ENCODE measurements around the gene CFAP45. TPM values are rescaled to one million over a fixed set of nuclear protein-coding genes. Genes with fewer than 3 reads are reported as not detected.

The CFAP45 gene
- total RNA-seq, 1 donor from 2014 or later = 0.74 TPM

- H3K4me1 Mint-ChIP-seq (ENCODE audit: low read depth) = peaks cover 2% of the 10 kb centered on the region
- no peak overlapping the region for H3K4me3 Mint-ChIP-seq (ENCODE audit: low read depth)
- TF ChIP-seq, protein P1, sequence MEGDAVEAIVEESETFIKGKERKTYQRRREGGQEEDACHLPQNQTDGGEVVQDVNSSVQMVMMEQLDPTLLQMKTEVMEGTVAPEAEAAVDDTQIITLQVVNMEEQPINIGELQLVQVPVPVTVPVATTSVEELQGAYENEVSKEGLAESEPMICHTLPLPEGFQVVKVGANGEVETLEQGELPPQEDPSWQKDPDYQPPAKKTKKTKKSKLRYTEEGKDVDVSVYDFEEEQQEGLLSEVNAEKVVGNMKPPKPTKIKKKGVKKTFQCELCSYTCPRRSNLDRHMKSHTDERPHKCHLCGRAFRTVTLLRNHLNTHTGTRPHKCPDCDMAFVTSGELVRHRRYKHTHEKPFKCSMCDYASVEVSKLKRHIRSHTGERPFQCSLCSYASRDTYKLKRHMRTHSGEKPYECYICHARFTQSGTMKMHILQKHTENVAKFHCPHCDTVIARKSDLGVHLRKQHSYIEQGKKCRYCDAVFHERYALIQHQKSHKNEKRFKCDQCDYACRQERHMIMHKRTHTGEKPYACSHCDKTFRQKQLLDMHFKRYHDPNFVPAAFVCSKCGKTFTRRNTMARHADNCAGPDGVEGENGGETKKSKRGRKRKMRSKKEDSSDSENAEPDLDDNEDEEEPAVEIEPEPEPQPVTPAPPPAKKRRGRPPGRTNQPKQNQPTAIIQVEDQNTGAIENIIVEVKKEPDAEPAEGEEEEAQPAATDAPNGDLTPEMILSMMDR (IDR thresholded peaks at IDR 0.05; ENCODE audit: unreplicated experiment) = no peak
- H3K27ac Mint-ChIP-seq = no peak overlapping the region
- H3K9me3 Mint-ChIP-seq (ENCODE audit: low read depth) = no peaks in the 10 kb centered on the region
- no peaks in the 10 kb centered on the region for H3K36me3 Mint-ChIP-seq (ENCODE audit: insufficient read depth)
- no peak for DNase-seq (ENCODE audit: low spot score, unreplicated experiment)
- peaks cover 83% of the 10 kb centered on the region for H3K27me3 Mint-ChIP-seq
These were observed 31.2 kb downstream of the CFAP45 start for GRCh38 chr1:159868766-159869165.

DNA sequence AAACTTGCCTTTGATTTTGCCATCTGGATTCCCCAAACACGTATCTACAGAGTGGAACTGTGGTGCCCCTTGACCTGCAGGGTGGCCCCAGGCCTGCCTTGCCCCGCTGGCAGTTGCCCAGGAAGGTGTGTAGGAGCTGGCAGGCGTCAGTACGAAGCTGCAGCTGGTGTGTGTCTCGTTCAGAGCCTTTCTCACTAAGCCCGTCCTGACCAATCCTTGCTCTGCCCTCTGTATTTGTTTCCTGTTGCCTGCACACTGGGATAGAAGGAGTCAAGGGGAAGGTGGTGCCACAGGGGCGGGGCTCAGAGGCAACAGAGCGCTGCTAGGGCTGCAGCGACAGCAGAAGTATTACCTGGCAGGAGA lies 32.3 kb downstream of the CFAP45 start:
- H3K9me3 Mint-ChIP-seq (ENCODE audit: low read depth) = no peaks in the 10 kb centered on the region
- no peak for DNase-seq (ENCODE audit: low spot score, unreplicated experiment)
- no peak overlapping the region for H3K4me3 Mint-ChIP-seq (ENCODE audit: low read depth)
- TF ChIP-seq, protein P1 (IDR thresholded peaks at IDR 0.05; ENCODE audit: unreplicated experiment) = no peak
- H3K27ac Mint-ChIP-seq = peak overlapping the region; percentile 42
- H3K4me1 Mint-ChIP-seq (ENCODE audit: low read depth) = peaks cover 2% of the 10 kb centered on the region
- peaks cover 86% of the 10 kb centered on the region for H3K27me3 Mint-ChIP-seq
- no peaks in the 10 kb centered on the region for H3K36me3 Mint-ChIP-seq (ENCODE audit: insufficient read depth)

GRCh38 chr1:159866905-159867663 lies 32.9 kb downstream of the CFAP45 start:
- H3K36me3 Mint-ChIP-seq (ENCODE audit: insufficient read depth) = no peaks in the 10 kb centered on the region
- TF ChIP-seq, protein P1 (IDR thresholded peaks at IDR 0.05; ENCODE audit: unreplicated experiment) = no peak
- DNase-seq (ENCODE audit: low spot score, unreplicated experiment) = no peak
- no peak overlapping the region for H3K4me3 Mint-ChIP-seq (ENCODE audit: low read depth)
- H3K27ac Mint-ChIP-seq = no peak overlapping the region
- peaks cover 83% of the 10 kb centered on the region for H3K27me3 Mint-ChIP-seq
- peaks cover 2% of the 10 kb centered on the region for H3K4me1 Mint-ChIP-seq (ENCODE audit: low read depth)
- no peaks in the 10 kb centered on the region for H3K9me3 Mint-ChIP-seq (ENCODE audit: low read depth)

GRCh38 chr1:159866066-159866465 lies 33.9 kb downstream of the CFAP45 start:
- Mint-ChIP-seq H3K27ac (no peak overlapping the region), H3K4me3 (ENCODE audit: low read depth) (no peak overlapping the region), H3K27me3 (peaks cover 83% of the 10 kb centered on the region), H3K9me3 (ENCODE audit: low read depth) (no peaks in the 10 kb centered on the region), H3K4me1 (ENCODE audit: low read depth) (peaks cover 2% of the 10 kb centered on the region), H3K36me3 (ENCODE audit: insufficient read depth) (no peaks in the 10 kb centered on the region)
- no peak for DNase-seq (ENCODE audit: low spot score, unreplicated experiment)
- TF ChIP-seq, protein P1 (IDR thresholded peaks at IDR 0.05; ENCODE audit: unreplicated experiment) = no peak

DNA sequence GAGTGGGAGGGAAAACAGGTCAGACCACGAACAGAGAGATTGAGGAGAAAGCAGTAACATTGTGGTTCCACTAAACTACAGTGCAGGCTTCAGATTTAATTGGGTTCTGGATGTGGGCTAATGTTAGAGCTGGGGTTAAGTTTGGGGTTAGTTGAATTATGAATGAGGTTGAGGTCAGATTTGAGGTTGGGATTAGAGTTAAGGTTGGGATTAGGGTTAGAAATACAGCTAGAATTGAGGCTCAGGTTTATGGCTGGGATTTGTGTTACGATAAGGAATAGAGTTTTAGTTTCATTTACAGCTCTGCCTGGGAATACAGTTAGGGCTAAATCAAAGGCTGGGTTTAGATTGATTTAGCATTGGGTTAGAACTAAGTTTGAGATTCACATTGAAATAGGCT lies 35.7 kb downstream of the CFAP45 start:
- TF ChIP-seq, protein P1 (IDR thresholded peaks at IDR 0.05; ENCODE audit: unreplicated experiment) = no peak
- H3K4me3 Mint-ChIP-seq (ENCODE audit: low read depth) = no peak overlapping the region
- DNase-seq (ENCODE audit: low spot score, unreplicated experiment) = no peak
- no peaks in the 10 kb centered on the region for H3K36me3 Mint-ChIP-seq (ENCODE audit: insufficient read depth)
- H3K27me3 Mint-ChIP-seq = peaks cover 86% of the 10 kb centered on the region
- H3K4me1 Mint-ChIP-seq (ENCODE audit: low read depth) = peaks cover 5% of the 10 kb centered on the region
- no peaks in the 10 kb centered on the region for H3K9me3 Mint-ChIP-seq (ENCODE audit: low read depth)
- no peak overlapping the region for H3K27ac Mint-ChIP-seq
